A549 (cell line): ENCODE results near the gene NTM.

ENCODE experiments used
- BHLHE40 ChIP-seq: IDR thresholded peaks from 2 replicates; pipeline ENCODE4 v1.6.1; 2012; ENCODE audit warnings: low read depth, low read length, inconsistent platforms
- KDM5A ChIP-seq: fragments of 200-600 bp; sonication (generic); IDR thresholded peaks from 2 replicates; pipeline ENCODE4 v1.6.1; 2016; ENCODE audit warnings: antibody characterized with exemption, mild to moderate bottlenecking
- RAD21 ChIP-seq, 2 experiments: fragments of >200 bp in 1 of 2; sonication (Bioruptor Twin) in 1 of 2; formaldehyde crosslinking in 1 of 2; IDR thresholded peaks in 1 of 2; conservative IDR thresholded peaks in 1 of 2; 2 replicates in 1 of 2; 3 replicates in 1 of 2; pipeline ENCODE4 v1.6.1; 2012 to 2018; ENCODE audit warnings: inconsistent platforms in 1 of 2
- TF ChIP-seq, protein P1 (sequence below): fragments of >200 bp; sonication (Bioruptor Twin); formaldehyde crosslinking; IDR thresholded peaks from 3 replicates; pipeline ENCODE4 v1.5.1; 2016

DNA sequence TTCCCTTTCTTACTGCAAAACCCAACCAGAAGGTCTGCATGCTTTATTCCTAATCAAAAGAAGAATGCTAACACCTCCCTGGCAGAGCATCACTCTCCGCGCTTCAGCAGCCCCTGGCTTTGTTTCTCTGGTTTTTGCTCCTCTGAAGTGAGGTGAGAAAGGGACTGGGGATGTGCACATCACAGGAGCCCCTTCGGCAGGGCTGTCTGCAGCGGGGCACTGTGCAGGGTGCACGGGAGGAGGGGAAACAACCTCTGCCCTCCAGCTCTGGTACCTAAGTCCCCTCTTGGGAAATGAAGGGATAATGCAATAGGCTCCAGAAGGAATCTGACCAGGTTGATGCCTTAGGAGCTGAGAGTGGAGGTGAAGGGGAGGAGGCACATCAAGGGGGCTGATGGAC lies 312.7 kb downstream of the NTM start:
- TF ChIP-seq RAD21 (conservative IDR thresholded peaks at IDR 0.05 in 1 of 2, IDR thresholded peaks at IDR 0.05 in 1 of 2): no peak
- TF ChIP-seq BHLHE40: no peak
- TF ChIP-seq, protein P1, sequence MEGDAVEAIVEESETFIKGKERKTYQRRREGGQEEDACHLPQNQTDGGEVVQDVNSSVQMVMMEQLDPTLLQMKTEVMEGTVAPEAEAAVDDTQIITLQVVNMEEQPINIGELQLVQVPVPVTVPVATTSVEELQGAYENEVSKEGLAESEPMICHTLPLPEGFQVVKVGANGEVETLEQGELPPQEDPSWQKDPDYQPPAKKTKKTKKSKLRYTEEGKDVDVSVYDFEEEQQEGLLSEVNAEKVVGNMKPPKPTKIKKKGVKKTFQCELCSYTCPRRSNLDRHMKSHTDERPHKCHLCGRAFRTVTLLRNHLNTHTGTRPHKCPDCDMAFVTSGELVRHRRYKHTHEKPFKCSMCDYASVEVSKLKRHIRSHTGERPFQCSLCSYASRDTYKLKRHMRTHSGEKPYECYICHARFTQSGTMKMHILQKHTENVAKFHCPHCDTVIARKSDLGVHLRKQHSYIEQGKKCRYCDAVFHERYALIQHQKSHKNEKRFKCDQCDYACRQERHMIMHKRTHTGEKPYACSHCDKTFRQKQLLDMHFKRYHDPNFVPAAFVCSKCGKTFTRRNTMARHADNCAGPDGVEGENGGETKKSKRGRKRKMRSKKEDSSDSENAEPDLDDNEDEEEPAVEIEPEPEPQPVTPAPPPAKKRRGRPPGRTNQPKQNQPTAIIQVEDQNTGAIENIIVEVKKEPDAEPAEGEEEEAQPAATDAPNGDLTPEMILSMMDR: no peak
- no peak for TF ChIP-seq KDM5A
